8988T (cell line): Measurements from ENCODE around the gene CNTNAP5.

ENCODE experiments used
- DNase-seq: peaks from one replicate; pipeline ENCODE4 v3.0.0; 2011

Gene CNTNAP5

DNA sequence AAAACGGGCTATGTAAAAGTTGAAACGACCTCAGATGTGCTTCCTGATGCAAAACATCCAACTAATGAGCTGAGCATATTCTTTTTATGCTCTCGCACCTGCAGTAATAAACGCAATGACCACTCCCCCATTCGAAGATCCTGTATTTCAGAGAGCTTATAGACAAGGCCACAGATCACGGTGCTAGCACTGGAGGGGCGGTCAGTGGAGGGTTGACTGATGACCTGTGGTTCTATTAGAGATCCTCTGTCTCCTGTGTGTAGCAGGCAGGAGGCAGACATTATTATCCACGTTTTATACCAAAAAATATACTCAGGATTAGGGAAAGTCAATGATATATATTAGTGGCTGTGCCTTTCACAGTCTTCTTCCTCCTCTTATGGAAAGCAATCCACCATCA lies 457.0 kb downstream of the CNTNAP5 start:
- no peak for DNase-seq

GRCh38 chr2:124482551-124482950 lies 457.5 kb downstream of the CNTNAP5 start:
- DNase-seq = no peak

- DNase-seq = no peak
Observed at GRCh38 chr2:124485659-124486058, 460.6 kb downstream of the CNTNAP5 start.

- no peak for DNase-seq
Observed at GRCh38 chr2:124489686-124490085, 464.6 kb downstream of the CNTNAP5 start.

GRCh38 chr2:124501575-124502152 lies 476.6 kb downstream of the CNTNAP5 start:
- DNase-seq = no peak

DNA sequence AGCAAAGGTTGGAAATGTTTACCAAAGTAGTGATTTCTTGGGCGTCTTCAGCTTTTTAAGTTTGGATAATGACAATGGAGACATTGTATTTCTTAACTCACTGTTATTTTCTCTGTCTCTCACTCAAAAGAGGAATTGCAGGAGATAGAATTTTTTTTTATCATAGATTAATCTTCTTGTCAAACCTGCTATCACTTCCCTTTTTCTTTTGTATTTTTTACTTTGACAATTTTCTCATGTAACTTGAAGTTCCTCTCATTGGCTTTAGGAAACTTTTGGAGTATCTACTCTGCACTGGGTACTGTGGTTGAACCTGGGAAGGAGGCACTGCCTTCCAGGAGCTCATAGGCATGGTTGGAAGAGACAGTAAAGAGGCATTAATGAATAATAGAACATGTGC lies 489.1 kb downstream of the CNTNAP5 start:
- no peak for DNase-seq

DNA sequence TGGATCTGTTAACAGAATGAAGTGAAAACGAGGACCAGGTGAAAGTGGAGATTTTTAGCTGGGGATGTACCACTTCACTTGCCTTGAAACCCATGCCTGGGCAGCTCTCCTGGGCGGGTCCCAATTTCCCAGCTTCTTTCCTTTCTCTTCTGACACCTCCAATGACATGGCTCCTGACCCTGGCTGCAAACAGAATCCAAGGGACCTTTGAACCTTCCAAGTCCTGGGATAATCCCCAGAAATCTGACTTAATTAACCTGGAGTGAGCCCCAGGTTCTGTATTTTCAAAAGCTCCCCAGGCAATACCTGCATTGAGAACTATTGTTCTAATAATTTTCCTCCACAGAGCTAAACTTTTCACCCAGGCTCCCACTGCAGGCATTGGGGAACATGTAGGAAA lies 495.9 kb downstream of the CNTNAP5 start:
- DNase-seq = no peak

DNA sequence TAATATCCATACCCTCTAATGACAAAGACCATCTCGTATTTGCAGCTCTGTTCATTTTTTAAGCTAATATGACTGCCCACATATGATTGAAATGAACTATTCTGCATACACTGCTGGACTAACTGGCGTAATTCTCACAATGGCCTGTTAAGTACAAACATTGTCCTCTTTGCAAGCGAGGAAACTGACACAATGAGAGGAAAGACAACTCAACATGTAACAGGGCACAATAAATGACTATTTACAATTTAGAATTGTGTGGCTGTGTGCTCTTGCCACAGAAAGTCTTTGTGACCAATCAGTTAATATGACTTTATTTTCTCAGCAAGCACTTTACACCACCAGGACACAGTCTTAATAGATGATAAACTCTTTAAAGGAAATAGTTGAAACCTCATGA lies 498.0 kb downstream of the CNTNAP5 start:
- DNase-seq = no peak

- no peak for DNase-seq
Observed at GRCh38 chr2:124524155-124524915, 499.2 kb downstream of the CNTNAP5 start.

GRCh38 chr2:124526221-124526620 lies 501.1 kb downstream of the CNTNAP5 start:
- no peak for DNase-seq

DNA sequence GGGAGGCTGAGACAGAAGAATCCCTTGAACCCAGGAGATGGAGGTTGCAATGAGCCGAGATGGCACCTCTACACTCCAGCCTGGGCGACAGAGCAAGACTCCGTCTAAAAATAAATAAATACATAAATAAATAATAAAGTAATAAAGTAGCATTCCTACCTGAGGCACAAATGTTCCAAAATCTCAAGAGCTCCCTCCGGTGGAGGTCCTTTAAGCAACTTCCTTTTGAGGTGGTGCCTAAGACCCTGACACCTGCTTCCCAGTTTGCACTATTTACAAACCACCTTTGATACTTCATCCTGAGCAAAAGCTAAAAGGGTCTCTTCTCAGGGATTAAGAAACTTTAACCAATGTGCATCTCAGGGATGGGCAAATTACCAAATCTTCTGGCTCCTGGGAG lies 505.1 kb downstream of the CNTNAP5 start:
- no peak for DNase-seq

GRCh38 chr2:124533226-124533954 lies 508.3 kb downstream of the CNTNAP5 start:
- no peak for DNase-seq

DNA sequence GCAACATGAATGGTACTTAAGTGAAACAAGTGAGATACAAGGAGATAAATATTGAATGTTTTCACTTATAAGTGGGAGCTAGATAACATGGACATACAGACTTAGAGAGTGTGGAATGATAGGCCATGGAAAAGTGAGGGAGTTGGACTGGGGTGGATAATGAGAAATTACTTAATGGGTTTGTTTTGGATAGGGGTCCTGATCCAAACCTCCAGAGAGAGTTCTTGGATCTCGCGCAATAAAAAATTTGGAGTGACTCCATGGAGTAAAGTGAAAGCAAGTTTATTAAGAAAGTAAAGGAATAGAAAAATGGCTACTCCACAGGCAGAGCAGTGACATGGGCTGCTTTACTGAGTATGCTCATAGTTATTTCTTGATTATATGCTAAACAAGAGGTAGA lies 508.9 kb downstream of the CNTNAP5 start:
- DNase-seq = no peak

DNA sequence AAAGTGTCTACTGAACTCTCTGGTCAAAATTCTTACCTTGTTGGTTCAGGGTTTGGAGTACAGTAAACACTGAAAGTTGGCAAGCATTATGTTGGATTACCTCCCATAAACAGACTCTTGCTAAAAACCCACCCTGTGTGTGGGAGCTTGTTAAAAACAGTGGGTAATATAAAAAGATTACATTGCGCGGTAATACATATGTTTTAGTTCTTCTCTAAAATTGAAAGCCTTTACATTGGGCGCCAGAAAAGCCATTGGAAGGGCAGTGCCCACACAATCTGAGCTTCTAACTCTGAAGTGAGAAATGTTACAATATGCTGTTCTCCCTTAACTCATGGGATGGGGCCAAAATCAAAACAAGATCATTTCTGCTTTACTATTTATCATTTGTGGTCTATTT lies 510.7 kb downstream of the CNTNAP5 start:
- DNase-seq = no peak

GRCh38 chr2:124536591-124536990 lies 511.5 kb downstream of the CNTNAP5 start:
- DNase-seq = no peak

DNA sequence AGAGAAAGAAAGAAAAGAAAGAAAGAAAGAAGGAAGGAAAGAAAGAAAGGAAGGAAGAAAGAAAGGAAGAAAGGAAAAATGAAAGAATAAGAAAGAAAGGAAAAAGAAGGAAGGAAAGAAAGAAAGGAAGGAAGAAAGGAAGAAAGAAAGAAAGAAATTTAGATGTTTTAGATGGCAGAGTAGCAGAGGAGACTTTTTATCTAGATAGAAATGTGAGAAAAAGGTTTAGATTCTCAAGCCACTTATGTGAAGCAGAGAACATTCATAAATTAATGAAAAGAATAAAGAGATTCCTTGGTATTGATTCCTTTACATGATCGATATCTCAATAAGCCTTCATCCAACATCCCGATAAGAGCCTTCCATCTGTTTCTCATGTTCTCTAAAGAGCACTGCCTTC lies 513.5 kb downstream of the CNTNAP5 start:
- no peak for DNase-seq

- DNase-seq = no peak
Observed at GRCh38 chr2:124540805-124541204, 515.7 kb downstream of the CNTNAP5 start.

GRCh38 chr2:124542932-124543640 lies 518.0 kb downstream of the CNTNAP5 start:
- no peak for DNase-seq

GRCh38 chr2:124547700-124548099 lies 522.6 kb downstream of the CNTNAP5 start:
- DNase-seq = no peak

DNA sequence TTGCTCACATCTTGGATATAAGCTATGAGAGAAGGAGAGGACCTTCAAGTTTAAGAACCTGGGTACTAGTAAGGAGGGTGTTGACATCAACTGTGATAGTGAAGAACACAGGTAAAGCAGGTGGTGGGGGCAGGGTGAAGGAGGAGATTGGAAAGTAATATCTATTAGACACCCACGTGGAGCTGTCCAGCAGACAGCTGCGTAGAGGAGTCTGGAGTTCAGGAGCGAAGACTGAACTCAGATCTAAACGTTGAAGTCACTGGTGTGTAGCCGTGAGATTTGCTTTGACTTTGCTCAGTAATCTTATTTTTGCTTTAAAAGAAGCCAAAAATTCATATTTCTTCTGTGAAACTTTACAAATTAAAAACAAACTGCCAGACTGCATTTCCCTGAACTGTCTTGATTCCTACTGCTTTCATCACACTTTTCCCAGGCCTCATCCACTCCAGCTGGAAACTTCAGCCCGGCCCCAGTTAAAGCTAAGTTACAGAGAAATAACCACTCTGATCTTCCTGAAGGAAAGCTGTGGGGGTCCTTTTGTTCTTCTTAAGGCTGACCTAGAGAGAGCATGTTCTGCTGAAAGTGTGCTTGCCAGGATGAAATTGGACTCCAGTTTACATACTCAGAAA lies 533.3 kb downstream of the CNTNAP5 start:
- no peak for DNase-seq

GRCh38 chr2:124559236-124559635 lies 534.1 kb downstream of the CNTNAP5 start:
- no peak for DNase-seq

DNA sequence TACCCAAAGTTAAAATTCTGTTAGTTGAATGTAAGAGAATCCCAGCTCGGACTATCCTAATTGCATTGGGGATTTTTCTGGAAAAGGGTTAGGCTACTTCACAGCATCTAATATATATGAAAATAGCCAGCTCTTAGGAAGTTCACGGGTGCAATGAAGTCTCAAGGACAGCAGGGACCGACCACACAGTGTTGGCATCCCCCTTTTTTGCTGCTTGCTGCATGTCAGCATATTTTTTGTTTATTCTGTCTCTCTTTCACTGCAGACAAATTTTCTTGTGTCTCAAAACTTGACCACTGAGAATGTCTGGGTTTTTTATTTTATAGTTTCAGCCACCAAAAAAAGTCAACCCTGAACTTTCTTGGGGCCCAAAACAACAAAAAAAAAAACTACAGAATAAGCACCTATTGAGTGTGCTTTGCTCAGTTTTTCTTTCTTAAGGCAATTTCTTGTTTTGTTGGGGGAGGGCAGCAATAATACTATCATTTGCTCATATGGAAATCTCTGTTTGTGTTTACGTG lies 535.6 kb downstream of the CNTNAP5 start:
- no peak for DNase-seq

- DNase-seq = no peak
Observed at GRCh38 chr2:124561486-124561885, 536.4 kb downstream of the CNTNAP5 start.
